Forelimb muscle (tissue), 1 donor: ENCODE measurements around the gene MVP. TPM values are rescaled to one million over a fixed set of nuclear protein-coding genes. Genes with fewer than 3 reads are reported as not detected.
"Not testable (repeated sequence)": the region's sequence is repeated elsewhere in the genome, so short reads cannot be mapped to it uniquely, and the experiment has no call there.

ENCODE experiments used
- DNase-seq: peaks from one replicate; pipeline ENCODE4 v3.0.0-alpha.2; 2013; ENCODE audit warnings: low read depth
- polyA plus RNA-seq: library from polyadenylated mRNA; unstranded; fragments of 120-200 nt; gene quantifications from one replicate; pipeline ENCODE4 v1.2.1, GENCODE V29; 2013; ENCODE audit not compliant: insufficient read length

MVP gene
- polyA plus RNA-seq, result 17.9 TPM

GRCh38 chr16:29820271-29820701 is at the start of gene MVP:
MVP (plus strand) TSS chr16:29820462; CDS start chr16:29830550, 10,088 bp downstream.
- no peak for DNase-seq

- not testable (repeated sequence) for DNase-seq
These were observed 47.9 kb upstream of the MVP start for GRCh38 chr16:29772330-29772729.

- no peak for DNase-seq
These were observed 45.5 kb upstream of the MVP start for GRCh38 chr16:29774730-29775129.

- no peak for DNase-seq
These were observed 44.4 kb upstream of the MVP start for GRCh38 chr16:29775742-29776408.

GRCh38 chr16:29777576-29778350 is 42.5 kb upstream of the MVP start, which contains the start of gene ZG16:
ZG16 (plus strand) TSS chr16:29778256; CDS start chr16:29779267, 1,011 bp downstream.
- DNase-seq, result no peak

GRCh38 chr16:29779474-29779873 is 40.8 kb upstream of the MVP start:
- DNase-seq, result no peak

GRCh38 chr16:29783094-29783953 is 36.9 kb upstream of the MVP start:
- DNase-seq, result not testable (repeated sequence)

GRCh38 chr16:29784157-29784556 is 36.1 kb upstream of the MVP start:
- DNase-seq, result no peak

GRCh38 chr16:29784901-29785500 is 35.3 kb upstream of the MVP start:
- DNase-seq, result no peak

GRCh38 chr16:29787155-29787554 is 33.1 kb upstream of the MVP start:
- not testable (repeated sequence) for DNase-seq

- no peak for DNase-seq
These were observed 30.5 kb upstream of the MVP start for GRCh38 chr16:29789775-29790182.

- DNase-seq, result peak; percentile 97
These were observed 29.9 kb upstream of the MVP start, which contains the start of gene KIF22 for GRCh38 chr16:29790183-29790948. KIF22 (plus strand) TSS chr16:29790751; CDS start chr16:29790760, 9 bp downstream.

- DNase-seq, result no peak
These were observed 29.1 kb upstream of the MVP start for GRCh38 chr16:29790949-29791844.

GRCh38 chr16:29791845-29792807 is 28.1 kb upstream of the MVP start:
- DNase-seq, result no peak

GRCh38 chr16:29793153-29793552 is 27.1 kb upstream of the MVP start:
- DNase-seq, result not testable (repeated sequence)

- DNase-seq, result no peak
These were observed 26.0 kb upstream of the MVP start for GRCh38 chr16:29794231-29794710.

- DNase-seq, result no peak
These were observed 17.8 kb upstream of the MVP start for GRCh38 chr16:29802416-29802935.

- DNase-seq, result no peak
These were observed 16.2 kb upstream of the MVP start for GRCh38 chr16:29804020-29804419.
